ENCODE results near the gene TNKS2.

GRCh38 chr10:91798649-91799611 lies 704 bp downstream of the TNKS2 start:
- no peak for TF ChIP-seq CTCF (IDR thresholded peaks at IDR 0.05)
- peak; percentile 43 for TF ChIP-seq POLR2AphosphoS5 (IDR thresholded peaks at IDR 0.05)
- no peak for TF ChIP-seq POLR2A (IDR thresholded peaks at IDR 0.05)

All from prostate gland (tissue), 2 donors.